Pancreas (tissue), 10 donors: ENCODE measurements around the gene TIAM1. TPM values are rescaled to one million over a fixed set of nuclear protein-coding genes. Genes with fewer than 3 reads are reported as not detected.

ENCODE experiments used
- ATAC-seq, 4 donors: fragments of 200-7000 bp; cut with Tn5 transposase; one replicate each; pipeline versions ENCODE4 v1.8.0 to v1.9.1; 2020; ENCODE audit warnings: mild to moderate bottlenecking in 4 of 4, moderate library complexity in 4 of 4
- DNase-seq, 6 donors: peaks; one replicate each; pipeline ENCODE4 v3.0.0-alpha.2; 2020
- FAIRE-seq: peaks from 2 replicates; lab custom pipeline; 2012; peaks lifted over from hg19 to GRCh38; lab: Jason Lieb, UNC
- H3K27ac ChIP-seq, 4 donors: fragments of 200-600 bp; sonication (generic); 1 replicate in 3 of 4; 2 replicates in 1 of 4; pipeline versions ENCODE4 v1.5.0 to v1.8.0; 2020
- H3K27me3 ChIP-seq, 4 donors: fragments of 200-600 bp; one replicate each; pipeline ENCODE4 v1.8.0; 2021
- H3K36me3 ChIP-seq, 3 donors: fragments of 200-600 bp; sonication (generic) in 1 of 3; one replicate each; pipeline versions ENCODE4 v1.5.0 to v1.8.0; 2020 to 2021
- H3K4me1 ChIP-seq, 3 donors: fragments of 200-600 bp; one replicate each; pipeline ENCODE4 v1.8.0; 2021
- H3K4me3 ChIP-seq, 4 donors: fragments of 200-600 bp; sonication (generic) in 2 of 4; one replicate each; pipeline versions ENCODE4 v1.5.0 to v1.8.0; 2020 to 2021
- H3K9me3 ChIP-seq, 4 donors: fragments of 200-600 bp; one replicate each; pipeline ENCODE4 v1.8.0; 2021
- CTCF ChIP-seq, 4 donors: fragments of 200-600 bp; sonication (generic) in 3 of 4; IDR thresholded peaks; one replicate each; pipeline versions ENCODE4 v1.5.0 to v1.8.0; 2021; ENCODE audit warnings: antibody characterized with exemption in 4 of 4
- WGBS, 2 donors: extraction: QIAGEN DNeasy Blood & Tissue Kit; methylation state at CpG; one replicate each; pipeline ENCODE4 v1.1.7; 2013; 5-methylcytosine and 5-hydroxymethylcytosine counted together
- intact Hi-C, 3 donors: fragments of 100-400 bp; cut with DNase I; formaldehyde crosslinking; loops; one replicate each; pipeline versions ENCODE4 v1.11.1 to v1.14.2; 2022
- polyA plus RNA-seq, 2 donors: library from polyadenylated mRNA; stranded (reverse); fragments of 200-250 nt; gene quantifications; one replicate each; pipeline ENCODE4 v1.2.3, GENCODE V29; 2013
- total RNA-seq, 6 donors: library from RNA; stranded (reverse); fragmentation: NEBNext Ultra II Directional in 4 of 6; extraction: Animal tissue kit (Norgen Biotek cat#: 25700) in 4 of 6; gene quantifications; one replicate each; pipeline versions ENCODE4 v1.2.1 to v1.2.4, GENCODE V29; 2021 to 2023
- donor health status: healthy with polysubstance abuse.
- donor health status: DM: no; HTN: no; CAD: no; lungs with moderate emphysema.
- donor health status: DM: no; HTN: no; CAD: no.
- donor health status: control.
- donor health status: control.
- donor health status: Bipolar disorder and iron deficiency.
- donor health status: DM: yes; HTN: yes; CAD: no.
- donor health status: DM: no; HTN: no; CAD: no.
- donor health status: DM: no; HTN: no; CAD: no.
- donor health status: DM: yes; HTN: yes; CAD: no.

Gene TIAM1
- total and polyA plus RNA-seq, 8 donors: 1.7 to 7.7 (median 4.0) TPM

- no peaks in the 10 kb centered on the region for H3K36me3 ChIP-seq
- H3K4me3 ChIP-seq: no peak overlapping the region
- DNase-seq: no peak
- H3K4me1 ChIP-seq: no peaks in the 10 kb centered on the region
- H3K27me3 ChIP-seq: peaks cover 0 to 4% (median 0%) of the 10 kb centered on the region in 4 donors
- no peak for ATAC-seq
- no peak overlapping the region for H3K27ac ChIP-seq
- no peak for TF ChIP-seq CTCF (IDR thresholded peaks at IDR 0.05)
- no peak for FAIRE-seq
- intact Hi-C loops: loop anchor here in 2 of 3 donors (5.0 kb wide), 1 partner anchor 84 kb away; no protein-coding TSS in a partner anchor
- WGBS, 2 donors: 79 to 93% methylated on average over 12 of the region's 12 CpGs
- H3K9me3 ChIP-seq: no peaks in the 10 kb centered on the region
These were observed 162.8 kb downstream of the TIAM1 start for GRCh38 chr21:31181082-31181750.

DNA sequence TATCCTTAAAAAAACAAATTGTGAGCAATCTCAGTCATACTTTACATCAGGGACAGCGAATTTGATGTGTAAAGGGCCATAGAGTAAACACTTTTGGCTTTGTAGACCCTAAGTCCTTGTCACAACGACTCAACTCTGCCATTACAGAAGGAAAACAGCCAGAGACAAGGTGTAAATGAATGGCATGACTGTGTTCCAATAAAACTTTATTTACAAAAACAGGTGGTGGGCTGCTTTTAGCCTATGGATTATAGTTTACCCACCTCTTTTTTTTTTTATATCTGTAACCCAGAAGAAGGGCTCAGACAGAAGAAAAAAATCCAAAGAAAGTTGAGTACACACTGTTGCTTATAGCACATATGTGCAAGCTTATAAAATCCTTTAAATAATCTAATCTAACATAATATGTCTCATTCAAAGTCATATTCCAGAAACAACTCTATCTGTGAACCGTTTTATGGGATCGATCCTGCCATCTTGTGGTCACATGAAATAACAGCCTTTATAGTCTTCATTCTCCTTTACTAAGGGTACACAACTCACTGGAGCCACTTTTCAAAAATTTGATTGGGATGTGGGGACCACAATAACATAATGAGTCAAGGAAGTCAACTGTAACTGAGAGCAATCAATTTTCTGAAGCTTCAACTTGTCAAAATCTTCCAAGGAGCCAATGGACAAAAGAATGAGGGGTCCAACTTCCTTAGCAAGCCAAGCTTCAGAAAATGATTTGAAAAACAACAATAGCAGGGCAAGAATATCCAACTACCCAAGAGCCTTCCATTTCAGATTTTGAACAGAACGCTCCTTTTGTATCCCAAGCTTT lies 163.6 kb downstream of the TIAM1 start:
- H3K36me3 ChIP-seq: no peaks in the 10 kb centered on the region
- 28 to 45% methylated on average over 5 of the region's 5 CpGs for WGBS, 2 donors
- H3K9me3 ChIP-seq: no peaks in the 10 kb centered on the region
- H3K4me3 ChIP-seq: no peak overlapping the region
- no peaks in the 10 kb centered on the region for H3K4me1 ChIP-seq
- peak; percentile 9 for FAIRE-seq
- peak; percentile 12 to 31 (median 20) for TF ChIP-seq CTCF (IDR thresholded peaks at IDR 0.05)
- no peak for DNase-seq
- ATAC-seq: peak in 3 of 4 donors; percentile 68 to 69 (median 69)
- H3K27ac ChIP-seq: no peak overlapping the region
- H3K27me3 ChIP-seq: peaks cover 0 to 4% (median 0%) of the 10 kb centered on the region in 4 donors
- intact Hi-C loops: loop anchor here in 2 of 3 donors (5.0 kb wide), 1 partner anchor 83 kb away; no protein-coding TSS in a partner anchor

DNA sequence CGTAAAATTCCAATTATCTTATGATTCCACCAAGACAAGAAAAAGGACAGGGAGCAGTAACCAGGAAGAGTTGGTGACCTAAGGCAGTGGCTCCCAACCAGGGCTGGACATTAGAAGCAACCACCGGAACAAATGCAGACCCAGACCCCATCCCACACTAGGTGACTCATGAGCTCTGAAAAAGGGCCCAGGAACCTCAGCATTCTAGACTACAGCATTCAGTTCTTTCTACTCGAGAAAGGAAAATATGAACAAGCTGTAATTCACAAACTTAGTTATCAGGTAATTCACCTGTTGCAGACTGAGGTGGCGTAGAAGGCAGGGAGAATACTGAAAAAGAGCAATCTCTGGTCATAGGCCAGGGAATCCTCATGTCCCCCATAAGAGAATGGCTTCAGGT lies 167.3 kb downstream of the TIAM1 start:
- DNase-seq: no peak
- FAIRE-seq: no peak
- peak in 1 of 4 donors; percentile 38 for ATAC-seq
- Histone ChIP-seq H3K4me3 (no peak overlapping the region), H3K4me1 (no peaks in the 10 kb centered on the region), H3K27ac (no peak overlapping the region), H3K36me3 (no peaks in the 10 kb centered on the region), H3K9me3 (no peaks in the 10 kb centered on the region), H3K27me3 (peaks cover 0 to 4% (median 0%) of the 10 kb centered on the region in 4 donors)
- intact Hi-C loops: no loop called here
- 80 to 84% methylated on average over 4 of the region's 4 CpGs for whole genome bisulfite sequencing, 2 donors
- no peak for TF ChIP-seq CTCF (IDR thresholded peaks at IDR 0.05)

DNA sequence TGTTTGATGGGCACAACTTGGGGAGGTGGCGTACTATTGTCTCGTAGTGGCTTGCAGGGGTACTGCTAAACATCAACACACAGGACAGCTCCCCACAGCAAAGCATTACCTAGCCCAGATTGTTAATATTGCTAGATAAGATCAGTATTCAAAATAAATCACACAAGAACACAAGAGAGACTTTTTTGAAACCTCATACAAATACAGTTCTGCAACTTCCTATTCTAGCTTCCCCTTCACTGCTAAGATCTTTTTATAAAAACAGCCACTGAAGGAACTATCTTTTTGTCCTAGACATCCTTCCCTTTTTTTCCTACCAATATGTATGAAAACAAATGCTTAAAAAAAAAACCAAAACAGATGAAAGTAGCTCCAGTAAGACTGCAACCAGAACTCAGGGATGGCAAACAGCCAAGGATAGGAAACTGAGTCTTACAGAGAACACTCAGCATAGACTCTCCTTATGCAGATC lies 167.9 kb downstream of the TIAM1 start:
- intact Hi-C loops: no loop called here
- 73 to 82% methylated on average over 2 of the region's 2 CpGs for WGBS, 2 donors
- Histone ChIP-seq H3K27me3 (peaks cover 0 to 4% (median 0%) of the 10 kb centered on the region in 4 donors), H3K4me1 (no peaks in the 10 kb centered on the region), H3K4me3 (no peak overlapping the region), H3K36me3 (no peaks in the 10 kb centered on the region), H3K9me3 (no peaks in the 10 kb centered on the region), H3K27ac (no peak overlapping the region)
- no peak for DNase-seq
- no peak for TF ChIP-seq CTCF (IDR thresholded peaks at IDR 0.05)
- no peak for FAIRE-seq
- peak in 1 of 4 donors; percentile 44 for ATAC-seq
